ENCODE results near the gene ADCY9.
"Not testable (repeated sequence)": the region's sequence is repeated elsewhere in the genome, so short reads cannot be mapped to it uniquely, and the experiment has no call there.

ADCY9 gene

DNA sequence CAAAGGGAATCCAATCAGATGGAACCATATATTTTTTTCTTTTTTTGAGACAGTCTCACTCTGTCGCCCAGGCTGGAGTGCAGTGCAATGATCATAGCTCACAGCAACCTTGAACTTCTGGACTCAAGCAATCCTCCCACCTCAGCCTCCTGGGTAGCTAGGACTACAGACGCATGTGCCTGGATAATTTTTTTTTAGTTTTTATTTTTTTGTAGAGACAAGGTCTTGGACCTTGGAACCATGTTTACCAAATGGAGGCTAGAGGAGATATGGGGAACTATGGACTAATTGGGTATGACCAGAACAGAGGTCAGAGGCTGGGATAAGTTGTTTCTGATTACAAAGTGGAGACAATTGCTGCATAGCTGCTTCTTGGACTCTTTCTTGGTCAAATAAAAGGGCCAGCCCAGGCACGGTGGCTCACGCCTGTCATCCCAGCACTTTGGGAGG lies 41.2 kb upstream of the ADCY9 start:
- Histone ChIP-seq H3K36me3 (replicated peaks) (no peaks in the 10 kb centered on the region), H3K27ac (no peak overlapping the region), H3K27me3 (replicated peaks) (no peaks in the 10 kb centered on the region), H3K4me3 (ENCODE audit: low read depth, low read length) (no peak overlapping the region)
- in situ Hi-C loops (cut with HindIII; ENCODE audit: low pct_ligation_motif_present, low sequenced_read_pairs), result no loop called here
- no peak for DNase-seq
- TF ChIP-seq, protein P1, sequence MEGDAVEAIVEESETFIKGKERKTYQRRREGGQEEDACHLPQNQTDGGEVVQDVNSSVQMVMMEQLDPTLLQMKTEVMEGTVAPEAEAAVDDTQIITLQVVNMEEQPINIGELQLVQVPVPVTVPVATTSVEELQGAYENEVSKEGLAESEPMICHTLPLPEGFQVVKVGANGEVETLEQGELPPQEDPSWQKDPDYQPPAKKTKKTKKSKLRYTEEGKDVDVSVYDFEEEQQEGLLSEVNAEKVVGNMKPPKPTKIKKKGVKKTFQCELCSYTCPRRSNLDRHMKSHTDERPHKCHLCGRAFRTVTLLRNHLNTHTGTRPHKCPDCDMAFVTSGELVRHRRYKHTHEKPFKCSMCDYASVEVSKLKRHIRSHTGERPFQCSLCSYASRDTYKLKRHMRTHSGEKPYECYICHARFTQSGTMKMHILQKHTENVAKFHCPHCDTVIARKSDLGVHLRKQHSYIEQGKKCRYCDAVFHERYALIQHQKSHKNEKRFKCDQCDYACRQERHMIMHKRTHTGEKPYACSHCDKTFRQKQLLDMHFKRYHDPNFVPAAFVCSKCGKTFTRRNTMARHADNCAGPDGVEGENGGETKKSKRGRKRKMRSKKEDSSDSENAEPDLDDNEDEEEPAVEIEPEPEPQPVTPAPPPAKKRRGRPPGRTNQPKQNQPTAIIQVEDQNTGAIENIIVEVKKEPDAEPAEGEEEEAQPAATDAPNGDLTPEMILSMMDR (IDR thresholded peaks at IDR 0.05; ENCODE audit: low read depth, low read length, missing control alignments), result no peak

DNA sequence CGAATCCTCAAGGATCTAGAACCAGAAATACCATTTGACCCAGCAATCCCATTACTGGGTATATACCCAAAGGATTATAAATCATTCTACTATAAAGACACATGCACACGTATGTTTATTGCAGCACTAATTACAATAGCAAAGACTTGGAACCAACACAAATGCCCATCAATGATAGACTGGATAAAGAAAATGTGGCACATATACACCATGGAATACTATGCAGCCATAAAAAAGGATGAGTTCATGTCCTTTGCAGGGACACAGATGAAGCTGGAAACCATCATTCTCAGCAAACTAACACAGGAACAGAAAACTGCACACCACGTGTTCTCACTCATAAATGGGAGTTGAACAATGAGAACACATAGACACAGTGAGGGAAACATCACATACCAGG lies 40.3 kb upstream of the ADCY9 start:
- H3K36me3 ChIP-seq (replicated peaks); H3K27me3 ChIP-seq (replicated peaks); H3K27ac ChIP-seq; H3K4me3 ChIP-seq (ENCODE audit: low read depth, low read length); in situ Hi-C loops (cut with HindIII; ENCODE audit: low pct_ligation_motif_present, low sequenced_read_pairs); DNase-seq: not testable (repeated sequence)

DNA sequence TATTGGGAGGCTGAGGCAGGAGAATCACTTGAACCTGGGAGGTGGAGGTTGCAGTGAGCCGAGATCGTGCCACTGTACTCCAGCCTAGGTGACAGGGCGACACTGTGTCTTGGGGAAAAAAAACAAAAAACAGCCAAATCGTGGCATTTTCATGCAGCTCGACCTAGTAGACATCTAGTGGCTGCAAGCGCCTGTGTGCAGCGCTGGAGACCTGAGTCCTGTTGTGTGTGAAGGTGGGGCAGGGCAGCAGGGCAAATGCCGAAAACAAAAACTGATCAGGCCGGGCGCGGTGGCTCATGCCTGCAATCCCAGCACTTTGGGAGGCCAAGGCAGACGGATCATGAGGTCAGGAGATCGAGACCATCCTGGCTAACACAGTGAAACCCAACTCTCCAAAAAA lies 37.1 kb upstream of the ADCY9 start:
- H3K4me3 ChIP-seq (ENCODE audit: low read depth, low read length); H3K27ac ChIP-seq; H3K27me3 ChIP-seq (replicated peaks); H3K36me3 ChIP-seq (replicated peaks); DNase-seq; in situ Hi-C loops (cut with HindIII; ENCODE audit: low pct_ligation_motif_present, low sequenced_read_pairs): not testable (repeated sequence)

DNA sequence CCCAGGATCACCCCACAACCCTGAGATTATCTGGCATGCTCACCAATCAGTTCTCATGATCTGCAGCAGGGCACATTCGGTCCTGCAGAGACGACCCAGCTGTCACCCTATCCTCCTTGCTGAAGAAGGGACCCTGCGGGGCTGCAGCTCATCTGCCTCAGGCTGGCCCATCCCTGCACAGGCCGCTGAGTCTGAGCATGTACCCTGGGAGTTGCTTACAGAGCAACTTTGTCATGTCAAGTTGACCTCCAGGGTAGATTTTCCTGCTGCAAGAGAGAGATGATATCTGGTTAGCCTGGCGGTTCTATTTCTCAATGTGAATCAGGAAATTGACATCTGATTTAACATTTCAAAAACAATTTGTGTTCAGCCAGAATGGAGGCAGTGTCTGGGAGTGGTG lies 36.0 kb upstream of the ADCY9 start:
- no peak for DNase-seq
- in situ Hi-C loops (cut with HindIII; ENCODE audit: low pct_ligation_motif_present, low sequenced_read_pairs), result no loop called here
- Histone ChIP-seq H3K27ac (no peak overlapping the region), H3K36me3 (replicated peaks) (no peaks in the 10 kb centered on the region), H3K27me3 (replicated peaks) (no peaks in the 10 kb centered on the region), H3K4me3 (ENCODE audit: low read depth, low read length) (no peak overlapping the region)
- TF ChIP-seq, protein P1 (IDR thresholded peaks at IDR 0.05; ENCODE audit: low read depth, low read length, missing control alignments), result no peak

DNA sequence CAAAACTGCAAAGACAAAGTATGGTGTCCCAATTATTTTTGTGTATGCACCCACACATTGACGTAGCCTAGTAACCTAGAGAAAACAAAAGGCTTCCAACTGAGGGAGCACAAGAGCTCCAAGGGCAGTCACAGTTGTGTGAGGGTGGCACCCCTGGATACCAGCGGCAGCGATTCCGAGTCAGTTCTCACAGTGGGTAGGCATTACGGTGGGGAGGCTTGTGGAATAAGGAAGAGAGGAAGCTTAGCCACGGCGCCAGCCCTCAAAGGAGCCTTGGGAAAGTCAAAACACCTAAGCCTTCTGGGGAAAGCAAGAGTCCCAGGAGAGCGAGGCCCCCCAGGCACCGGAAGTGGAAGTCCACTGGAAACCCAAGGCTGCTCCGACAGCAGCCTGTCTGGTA lies 31.0 kb upstream of the ADCY9 start:
- H3K27ac ChIP-seq, result no peak overlapping the region
- TF ChIP-seq, protein P1 (IDR thresholded peaks at IDR 0.05; ENCODE audit: low read depth, low read length, missing control alignments), result no peak
- DNase-seq, result no peak
- in situ Hi-C loops (cut with HindIII; ENCODE audit: low pct_ligation_motif_present, low sequenced_read_pairs), result no loop called here
- H3K4me3 ChIP-seq (ENCODE audit: low read depth, low read length), result no peak overlapping the region
- H3K27me3 ChIP-seq (replicated peaks), result no peaks in the 10 kb centered on the region
- no peaks in the 10 kb centered on the region for H3K36me3 ChIP-seq (replicated peaks)

DNA sequence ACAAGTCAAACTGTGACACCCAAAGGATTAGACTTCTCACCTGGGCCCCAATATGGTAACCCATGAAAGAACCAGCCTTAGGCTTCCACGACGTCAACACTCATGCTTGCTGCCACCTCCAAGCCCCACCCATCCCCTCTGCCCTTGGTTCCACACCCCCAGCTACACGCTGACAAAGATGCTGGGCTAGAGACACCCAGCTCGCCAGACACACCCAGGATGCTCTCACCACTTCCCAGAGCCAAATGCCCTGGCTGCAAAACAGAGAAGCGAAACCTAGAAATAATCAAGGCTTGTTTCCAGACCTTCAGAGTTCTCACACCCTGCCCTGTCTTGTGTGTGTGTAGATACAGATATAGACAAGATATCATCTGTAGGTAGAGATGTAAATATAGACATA lies 26.0 kb upstream of the ADCY9 start:
- no peak overlapping the region for H3K27ac ChIP-seq
- H3K27me3 ChIP-seq (replicated peaks), result no peaks in the 10 kb centered on the region
- no peak overlapping the region for H3K4me3 ChIP-seq (ENCODE audit: low read depth, low read length)
- DNase-seq, result no peak
- in situ Hi-C loops (cut with HindIII; ENCODE audit: low pct_ligation_motif_present, low sequenced_read_pairs), result no loop called here
- H3K36me3 ChIP-seq (replicated peaks), result no peaks in the 10 kb centered on the region
- TF ChIP-seq, protein P1 (IDR thresholded peaks at IDR 0.05; ENCODE audit: low read depth, low read length, missing control alignments), result no peak

DNA sequence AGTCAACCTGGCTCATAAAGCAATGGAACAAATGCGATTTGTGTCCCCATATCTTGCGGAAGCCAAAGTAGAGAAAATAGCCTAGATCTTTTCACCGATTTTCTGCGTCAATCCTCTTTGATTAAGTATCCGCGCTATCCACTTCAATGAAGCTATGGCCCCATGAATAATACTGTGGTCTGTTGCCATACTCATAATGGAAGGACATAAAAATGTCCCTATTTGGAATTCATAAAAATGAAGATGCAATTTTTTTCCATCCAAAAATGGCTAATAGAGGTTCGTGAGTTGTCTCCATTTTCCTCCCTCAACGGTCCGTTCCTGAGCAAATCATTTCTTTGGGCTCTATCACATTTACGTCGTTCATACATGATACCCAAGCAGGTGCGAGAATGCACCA lies 25.4 kb upstream of the ADCY9 start:
- H3K27ac ChIP-seq, result no peak overlapping the region
- H3K4me3 ChIP-seq (ENCODE audit: low read depth, low read length), result no peak overlapping the region
- H3K36me3 ChIP-seq (replicated peaks), result no peaks in the 10 kb centered on the region
- no peaks in the 10 kb centered on the region for H3K27me3 ChIP-seq (replicated peaks)
- DNase-seq, result no peak
- TF ChIP-seq, protein P1 (IDR thresholded peaks at IDR 0.05; ENCODE audit: low read depth, low read length, missing control alignments), result no peak
- in situ Hi-C loops (cut with HindIII; ENCODE audit: low pct_ligation_motif_present, low sequenced_read_pairs), result no loop called here

Data from brain microvascular endothelial cell (primary cell).